HG03060 (cell line): Measurements from ENCODE around the gene PARK7.
"Not testable (repeated sequence)": the region's sequence is repeated elsewhere in the genome, so short reads cannot be mapped to it uniquely, and the experiment has no call there.

Experiments
- ATAC-seq: cut with Tn5 transposase; IDR thresholded peaks from one replicate; pipeline ENCODE4 v1.9.1; 2021; ENCODE audit warnings: low read depth, moderate number of reproducible peaks; ENCODE audit not compliant: unreplicated experiment

The PARK7 gene

DNA sequence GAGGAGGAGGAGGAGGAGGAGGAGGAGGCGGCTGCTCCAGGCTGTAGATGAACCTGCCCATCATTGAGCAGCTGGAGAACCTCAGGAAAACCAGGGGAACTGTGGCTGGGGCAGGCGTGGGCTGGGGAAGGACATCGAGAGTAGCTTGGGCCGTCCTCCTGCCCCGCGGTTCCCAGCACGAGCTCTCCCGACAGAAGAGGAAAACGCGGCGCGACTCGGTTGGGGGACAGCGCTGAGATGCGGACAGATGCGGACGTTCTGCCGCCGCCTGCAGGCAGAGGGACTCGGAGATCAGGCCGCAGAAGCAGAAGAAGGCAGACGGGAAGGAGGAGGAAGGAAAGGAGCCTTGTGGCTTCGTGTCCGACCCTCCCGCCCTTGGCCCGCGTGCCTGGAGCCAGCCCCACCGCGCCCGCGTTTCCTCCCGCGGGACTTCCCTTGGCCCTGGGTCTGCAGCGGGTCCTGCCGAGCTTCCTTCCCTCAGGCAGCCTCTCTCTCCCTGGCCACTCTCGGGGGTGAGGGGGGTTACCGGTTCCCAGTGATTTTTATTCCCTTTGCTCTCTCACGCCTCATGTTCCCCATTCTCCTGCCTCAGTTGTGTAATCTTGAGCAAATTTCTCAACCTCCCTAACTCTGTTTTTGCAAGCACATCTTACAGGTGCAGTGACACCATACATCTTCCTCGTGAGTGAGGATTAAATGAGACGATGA is 19.1 kb upstream of the PARK7 start:
- ATAC-seq, result no peak

DNA sequence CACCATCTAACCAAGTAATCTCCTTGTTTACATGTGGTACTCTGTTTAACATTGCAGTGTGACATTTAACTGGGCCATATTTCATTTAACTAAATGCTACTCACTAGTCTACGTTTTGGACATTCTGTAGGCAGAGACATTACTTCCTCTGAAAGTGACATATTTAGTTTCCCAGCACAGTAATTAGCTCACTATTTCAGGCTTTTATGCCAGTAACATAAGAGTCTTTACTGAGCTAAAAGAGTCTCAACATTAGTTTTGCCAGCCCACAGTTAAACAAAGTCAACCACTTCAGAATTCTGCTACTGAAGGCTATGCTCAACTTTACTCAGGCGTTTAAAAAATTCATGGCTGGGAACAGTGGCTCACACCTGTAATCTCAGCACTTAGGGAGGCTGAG is 18.3 kb upstream of the PARK7 start:
- ATAC-seq, result no peak

DNA sequence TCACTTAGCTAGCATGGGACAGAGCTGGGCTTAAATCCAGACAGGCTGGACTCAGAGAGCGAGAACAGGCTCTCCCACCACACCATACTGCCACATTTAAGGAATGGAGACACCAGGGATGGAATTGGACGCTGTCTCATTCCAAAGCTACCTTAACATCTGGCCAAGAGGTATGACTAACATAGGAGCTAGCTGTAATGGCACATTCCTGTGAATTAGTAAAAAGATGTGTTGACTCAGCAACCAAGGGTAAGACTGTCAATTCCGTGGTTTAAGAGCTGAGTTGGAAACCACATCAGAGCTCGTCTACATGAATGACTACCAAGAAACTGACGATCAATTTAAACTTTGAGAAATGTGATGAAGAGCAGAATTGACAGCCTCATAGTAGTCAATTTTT is 12.6 kb upstream of the PARK7 start:
- ATAC-seq, result no peak

DNA sequence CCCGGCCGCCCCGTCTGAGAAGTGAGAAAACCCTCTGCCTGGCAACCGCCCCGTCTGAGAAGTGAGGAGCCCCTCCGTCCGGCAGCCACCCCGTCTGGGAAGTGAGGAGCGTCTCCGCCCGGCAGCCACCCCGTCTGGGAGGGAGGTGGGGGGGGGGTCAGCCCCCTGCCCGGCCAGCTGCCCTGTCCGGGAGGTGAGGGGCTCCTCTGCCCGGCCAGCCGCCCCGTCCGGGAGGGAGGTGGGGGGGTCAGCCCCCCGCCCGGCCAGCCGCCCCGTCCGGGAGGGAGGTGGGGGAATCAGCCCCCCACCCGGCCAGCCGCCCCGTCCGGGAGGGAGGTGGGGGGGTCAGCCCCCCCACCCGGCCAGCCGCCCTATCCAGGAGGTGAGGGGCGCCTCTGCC is 8.7 kb upstream of the PARK7 start:
- not testable (repeated sequence) for ATAC-seq

DNA sequence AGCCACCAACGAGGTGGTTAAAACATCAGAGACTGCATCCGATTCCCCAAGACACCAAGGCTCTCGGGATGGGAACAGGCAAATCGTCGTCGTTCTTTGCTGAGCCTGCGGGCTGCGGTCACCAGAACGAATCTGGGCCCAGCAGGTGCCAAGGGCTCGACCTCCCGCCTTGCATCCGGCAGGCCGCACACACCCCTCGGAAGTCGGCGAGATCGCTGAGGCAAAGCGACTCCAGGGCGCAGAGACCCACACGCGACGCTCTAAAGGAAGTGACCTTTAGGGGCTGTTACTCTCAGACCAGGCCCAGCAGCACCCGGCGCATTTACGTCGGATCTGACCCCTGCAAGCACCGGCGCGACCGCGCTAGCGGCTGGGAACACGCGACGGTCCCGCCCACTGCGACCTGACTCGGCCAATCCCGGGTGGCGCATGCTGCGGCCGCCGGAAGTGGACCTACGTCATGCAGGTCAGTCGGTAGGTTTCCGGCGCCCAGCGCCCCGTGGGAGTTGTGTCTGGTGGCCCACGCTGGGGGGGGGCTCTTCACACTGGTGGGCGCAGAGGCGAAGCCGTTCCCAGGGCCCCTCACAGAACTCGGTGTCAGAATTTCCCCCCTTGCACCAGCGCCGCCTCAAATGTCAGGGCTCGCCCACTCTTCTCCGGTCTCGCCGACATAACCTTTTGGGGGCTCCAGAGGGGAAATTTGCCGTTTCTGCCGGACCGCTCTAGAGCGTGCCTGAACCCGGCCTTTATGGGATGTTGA is 7.5 kb upstream of the PARK7 start:
- ATAC-seq, result peak; percentile 87

DNA sequence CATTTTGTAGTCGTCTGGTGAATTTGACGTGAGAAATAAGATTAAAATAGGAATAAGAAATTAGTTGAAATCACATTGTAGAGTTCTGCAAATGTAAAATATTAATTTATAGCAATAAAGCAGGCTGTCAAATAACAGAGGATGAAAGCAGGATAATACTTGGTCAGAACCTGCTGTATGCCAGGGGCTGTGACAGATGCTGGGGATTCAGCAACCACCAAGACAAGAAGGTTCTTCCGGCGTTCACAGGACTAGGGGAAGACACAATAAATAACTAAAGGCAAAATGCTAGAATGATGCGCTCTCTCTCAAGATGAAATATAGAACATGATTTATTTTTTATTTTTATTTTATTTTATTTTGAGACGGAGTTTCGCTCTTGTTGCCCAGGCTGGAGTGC is 6.8 kb upstream of the PARK7 start:
- no peak for ATAC-seq

DNA sequence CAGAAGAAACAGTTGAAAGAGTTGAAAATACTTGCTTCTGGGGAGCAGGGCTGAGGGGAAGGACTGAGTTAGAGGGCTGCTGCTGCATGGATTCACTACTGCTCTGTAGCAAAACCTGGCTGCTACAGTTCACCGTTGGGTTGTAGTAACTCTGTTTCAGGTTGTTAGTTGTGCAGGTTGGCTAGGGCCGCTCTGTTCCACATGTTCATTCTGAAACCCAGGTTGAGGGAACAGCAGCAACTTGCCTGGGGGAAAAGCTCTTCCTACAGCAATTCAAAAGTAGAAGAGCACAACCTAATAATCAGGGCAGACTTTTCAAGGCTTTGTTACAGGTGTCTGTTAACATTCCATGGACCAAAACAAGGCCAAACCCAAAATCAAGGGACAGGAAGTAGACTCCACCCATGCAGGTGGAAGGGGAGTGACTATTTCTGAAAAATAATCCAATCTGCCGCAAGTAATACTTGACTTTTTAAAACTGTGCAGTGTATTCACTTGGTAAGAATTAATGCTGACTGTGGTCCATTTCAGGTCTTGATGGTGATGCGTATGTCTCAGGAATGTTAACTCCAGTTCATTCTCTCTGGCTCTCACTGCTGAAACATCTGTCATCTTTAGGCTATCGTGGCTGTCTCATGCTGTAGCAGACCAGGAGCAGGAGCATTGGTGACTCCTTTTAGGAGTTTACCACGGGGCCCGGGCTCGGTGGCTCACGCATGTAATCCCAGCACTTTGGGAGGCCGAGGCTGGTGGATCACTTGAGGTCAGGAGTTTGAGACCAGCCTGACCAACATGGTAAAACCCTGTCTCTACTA is 5.1 kb upstream of the PARK7 start:
- no peak for ATAC-seq

DNA sequence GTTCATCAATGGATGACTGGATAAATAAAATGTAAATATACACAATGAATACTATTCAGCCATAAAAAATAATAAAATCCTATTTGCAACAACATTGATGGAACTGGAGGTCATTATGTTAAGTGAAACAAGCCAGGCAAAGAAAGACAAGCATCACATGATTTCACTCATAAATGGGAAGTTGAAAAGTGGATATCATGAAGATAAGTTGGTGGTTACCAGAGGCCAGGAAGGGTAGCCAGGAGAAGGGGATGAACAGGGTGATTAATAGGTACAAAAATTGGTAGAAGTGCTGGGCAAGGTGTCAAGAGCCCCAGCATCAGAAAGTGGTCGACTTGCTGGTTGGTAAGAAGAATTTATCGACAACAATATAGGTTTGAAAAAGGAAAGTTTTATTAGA is 1.3 kb upstream of the PARK7 start:
- no peak for ATAC-seq

DNA sequence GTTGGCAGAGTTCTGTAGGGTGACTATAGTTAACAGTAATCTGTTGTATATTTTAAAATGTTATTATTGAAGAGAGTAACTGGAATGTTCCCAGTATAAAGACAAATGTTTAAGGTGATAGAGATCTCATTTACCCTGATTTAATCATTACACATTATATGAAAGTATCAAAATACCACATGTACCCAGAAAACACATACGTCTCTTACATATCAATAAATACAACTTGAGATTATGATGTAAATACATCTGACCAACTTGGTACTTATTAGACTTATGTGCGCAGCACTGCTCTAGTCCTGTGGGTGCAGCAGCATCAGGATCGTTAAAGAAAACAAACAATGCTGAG is 670 bp upstream of the PARK7 start:
- no peak for ATAC-seq

DNA sequence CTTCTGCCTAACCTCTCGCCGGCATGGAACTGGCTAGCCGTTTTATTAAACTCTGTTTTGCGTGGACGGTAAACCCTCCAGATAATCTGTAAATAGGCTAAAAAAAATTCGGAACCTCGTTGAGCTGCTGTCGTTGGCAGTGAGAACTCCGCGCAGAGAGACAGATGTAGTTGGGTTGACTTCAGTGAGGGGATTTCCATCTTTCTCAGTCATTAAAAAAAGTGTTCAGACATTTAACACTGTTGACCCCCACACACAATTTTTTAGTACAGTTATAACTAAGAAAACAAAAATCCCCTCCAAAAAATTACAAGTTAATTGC is 464 bp downstream of the PARK7 start:
- ATAC-seq, result peak; percentile 16

DNA sequence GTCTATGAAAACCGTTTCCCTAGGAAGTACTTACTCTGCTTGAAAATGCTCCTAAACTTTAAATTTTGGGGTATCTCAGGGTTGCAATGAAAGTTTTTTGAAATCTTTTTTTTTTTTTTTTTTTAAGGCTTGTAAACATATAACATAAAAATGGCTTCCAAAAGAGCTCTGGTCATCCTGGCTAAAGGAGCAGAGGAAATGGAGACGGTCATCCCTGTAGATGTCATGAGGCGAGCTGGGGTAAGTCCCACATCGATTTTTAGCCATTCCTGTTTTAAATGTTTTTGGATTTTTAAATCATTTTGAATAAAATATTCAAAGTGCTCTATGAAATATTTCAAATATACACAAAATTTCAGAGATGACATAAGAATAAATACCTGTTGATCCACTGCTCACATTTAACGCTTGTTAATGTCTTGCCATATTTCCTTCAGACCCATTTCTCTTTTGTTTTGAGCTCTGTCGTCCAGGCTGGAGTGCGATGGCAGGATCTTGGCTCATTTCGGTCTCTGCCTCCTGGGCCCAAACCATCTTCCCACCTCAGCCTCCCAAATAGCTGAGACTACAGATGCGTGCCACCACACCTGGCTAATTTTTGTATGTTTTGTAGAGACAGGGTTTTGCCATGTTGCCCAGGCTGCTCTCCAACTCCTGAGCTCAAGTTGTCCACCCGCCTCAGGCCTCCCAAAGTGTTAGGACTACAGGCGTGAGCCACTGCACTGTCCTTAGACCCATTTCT is 1.3 kb downstream of the PARK7 start:
- no peak for ATAC-seq

DNA sequence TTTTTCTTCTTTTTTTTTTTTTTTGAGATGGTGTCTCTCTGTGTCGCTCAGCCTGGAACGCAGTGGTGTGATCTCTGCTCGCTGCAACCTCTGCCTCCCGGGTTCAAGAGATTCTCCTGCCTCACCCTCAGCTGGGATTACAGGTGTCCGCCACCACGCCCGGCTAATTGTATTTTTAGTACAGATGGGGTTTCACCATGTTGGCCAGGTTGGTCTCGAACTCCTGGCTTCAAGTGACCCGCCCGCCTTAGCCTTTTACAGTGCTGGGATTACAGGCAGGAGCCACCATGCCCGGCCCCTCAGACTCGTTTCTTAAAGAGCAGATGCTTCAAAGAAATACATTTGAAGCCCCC is 1.8 kb downstream of the PARK7 start:
- ATAC-seq, result not testable (repeated sequence)

DNA sequence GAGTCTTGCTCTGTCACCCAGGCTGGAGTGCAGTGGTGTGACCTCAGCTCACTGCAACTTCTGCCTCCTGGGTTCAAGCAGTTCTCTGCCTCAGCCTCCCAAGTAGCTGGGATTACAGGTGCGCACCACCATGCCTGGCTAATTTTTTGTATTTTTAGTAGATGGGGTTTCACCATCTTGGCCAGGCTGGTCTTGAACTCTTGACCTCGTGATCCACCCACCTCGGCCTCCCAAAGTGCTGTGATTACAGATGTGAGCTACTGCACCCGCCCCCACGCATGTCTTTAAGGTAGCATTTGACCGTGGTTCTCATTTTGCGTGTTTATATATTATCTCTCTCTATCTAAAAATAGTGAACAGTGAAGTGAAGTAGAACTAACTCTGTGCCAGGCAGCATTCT is 2.3 kb downstream of the PARK7 start:
- ATAC-seq, result not testable (repeated sequence)

DNA sequence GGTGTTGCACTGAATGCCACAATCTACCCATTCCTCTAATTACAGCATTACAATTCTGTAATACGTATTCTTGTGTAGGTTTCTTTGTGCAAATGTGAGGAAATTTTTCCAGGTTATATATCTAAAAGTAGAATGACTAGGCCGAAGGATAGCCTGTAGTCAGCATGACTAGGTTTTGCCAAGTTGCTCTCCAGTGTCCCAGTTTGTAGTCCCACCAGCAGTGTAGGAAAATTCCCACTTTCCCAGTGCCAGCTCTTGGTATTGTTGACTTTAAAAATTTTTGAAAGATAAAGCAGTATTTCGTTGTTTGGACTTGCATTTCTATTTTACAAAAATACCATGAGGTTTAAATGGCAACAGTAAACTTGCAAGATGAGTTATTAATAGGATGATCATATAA is 3.0 kb downstream of the PARK7 start:
- no peak for ATAC-seq

DNA sequence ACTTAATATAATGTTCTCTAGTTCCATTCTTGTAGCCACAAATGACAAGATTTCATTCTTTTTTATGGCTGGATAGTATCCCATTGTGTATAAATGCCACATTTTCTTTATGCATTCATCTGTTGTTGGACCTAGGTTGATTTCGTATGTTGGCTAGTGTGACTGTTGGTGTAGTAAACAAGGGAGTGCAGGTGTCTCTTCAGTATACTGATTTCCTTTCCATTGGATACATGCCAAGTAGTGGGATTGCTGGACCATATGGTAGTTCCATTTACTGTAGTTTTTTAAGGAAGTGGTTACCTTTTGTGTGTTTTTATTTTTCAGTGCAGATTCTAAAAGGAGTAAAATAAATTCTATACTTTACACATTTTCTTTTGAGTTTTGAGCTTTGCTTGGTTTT is 5.7 kb downstream of the PARK7 start:
- ATAC-seq, result no peak

DNA sequence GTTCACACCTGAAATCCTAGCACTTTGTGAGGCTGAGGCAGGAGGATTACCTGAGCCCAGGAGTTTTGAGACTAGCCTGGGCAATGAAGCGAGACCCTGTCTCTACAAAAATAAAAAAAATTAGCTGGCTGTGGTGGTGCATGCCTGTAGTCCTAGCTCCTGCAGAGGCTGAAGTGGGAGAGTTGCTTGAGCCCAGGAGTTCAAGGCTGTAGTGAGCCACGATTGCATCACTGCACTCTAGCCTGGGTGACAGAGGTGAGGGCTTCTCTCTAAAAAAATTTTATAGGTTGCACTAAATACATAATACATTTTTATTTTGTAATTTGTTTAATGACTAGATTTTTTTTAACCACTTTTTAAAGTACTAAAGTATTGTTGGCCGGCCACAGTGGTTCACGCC is 6.1 kb downstream of the PARK7 start:
- ATAC-seq, result no peak

DNA sequence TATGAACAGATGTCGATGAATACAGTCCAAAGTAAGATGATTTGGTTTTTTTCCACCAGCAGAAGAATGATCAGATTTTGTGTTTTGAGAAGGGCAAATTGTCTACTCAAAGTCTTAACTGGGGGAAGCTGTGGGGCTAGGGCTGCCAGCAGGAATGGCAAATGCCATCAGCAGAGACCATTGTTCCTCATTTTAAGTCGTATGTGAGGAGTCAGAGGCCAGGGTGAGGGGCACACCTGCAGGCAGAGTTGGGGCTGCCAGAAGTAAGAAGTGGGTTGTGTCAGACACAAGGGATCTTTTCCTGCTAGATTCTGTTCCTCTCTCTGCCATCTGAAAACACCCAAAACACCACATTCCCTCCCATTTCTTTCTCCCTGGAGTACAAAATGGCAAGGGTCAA is 8.7 kb downstream of the PARK7 start:
- ATAC-seq, result no peak

DNA sequence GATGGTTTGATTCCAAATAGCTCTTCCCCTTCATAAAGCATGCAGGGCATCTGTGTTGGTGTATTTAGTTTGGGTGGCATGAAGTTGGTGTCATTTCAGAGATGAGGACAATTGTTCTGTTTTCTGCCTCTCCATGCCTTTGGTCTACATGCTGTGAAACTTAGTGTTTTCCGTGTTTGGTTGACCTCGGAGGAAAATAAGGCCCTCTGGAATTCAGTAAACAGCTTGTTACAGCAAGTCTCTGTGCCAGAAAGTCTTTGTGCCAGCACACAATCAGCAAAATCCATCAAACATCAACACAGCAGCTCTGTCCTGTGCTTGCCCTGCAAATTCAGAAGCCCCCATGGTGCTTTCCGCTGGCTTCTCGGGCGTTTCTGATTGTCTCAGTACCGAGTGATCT is 9.5 kb downstream of the PARK7 start:
- no peak for ATAC-seq

DNA sequence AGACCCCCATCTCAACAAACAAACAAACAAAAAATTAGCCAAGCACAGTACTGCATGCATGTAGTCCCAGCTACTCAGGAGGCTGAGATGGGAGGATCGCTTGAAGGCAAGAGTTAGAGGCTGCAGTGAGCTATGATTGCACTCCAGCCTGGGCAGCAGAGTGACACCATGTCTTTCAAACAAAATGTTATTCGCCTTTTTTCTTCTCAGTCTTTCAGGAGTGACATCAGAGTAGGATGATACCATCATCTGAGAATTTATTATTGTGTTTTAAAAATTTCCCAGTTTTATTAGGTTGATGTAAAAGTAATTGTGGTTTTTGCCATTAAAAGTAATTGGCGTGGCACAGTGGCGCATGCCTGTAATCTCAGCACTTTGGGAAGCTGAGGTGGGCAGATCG is 10.8 kb downstream of the PARK7 start:
- ATAC-seq, result no peak

DNA sequence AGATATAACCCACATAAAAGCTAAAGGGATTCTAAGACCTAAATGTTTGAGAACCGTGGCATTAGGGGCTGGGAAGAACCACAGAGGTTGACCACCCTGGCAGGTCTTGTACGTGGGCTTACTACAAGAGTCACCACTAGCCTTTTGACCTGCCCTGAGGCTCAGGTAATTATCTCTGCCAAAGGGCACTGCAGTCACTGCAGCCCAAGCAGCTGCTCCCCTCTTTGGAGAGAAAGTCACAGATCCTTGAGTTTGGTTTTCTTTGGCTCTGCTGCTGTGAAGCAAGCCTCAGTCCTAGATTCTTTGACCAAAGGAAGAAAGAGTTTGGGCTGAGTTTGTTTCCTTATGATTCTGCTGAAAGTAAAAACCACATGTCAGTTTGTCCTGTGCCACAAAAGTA is 11.6 kb downstream of the PARK7 start:
- no peak for ATAC-seq

DNA sequence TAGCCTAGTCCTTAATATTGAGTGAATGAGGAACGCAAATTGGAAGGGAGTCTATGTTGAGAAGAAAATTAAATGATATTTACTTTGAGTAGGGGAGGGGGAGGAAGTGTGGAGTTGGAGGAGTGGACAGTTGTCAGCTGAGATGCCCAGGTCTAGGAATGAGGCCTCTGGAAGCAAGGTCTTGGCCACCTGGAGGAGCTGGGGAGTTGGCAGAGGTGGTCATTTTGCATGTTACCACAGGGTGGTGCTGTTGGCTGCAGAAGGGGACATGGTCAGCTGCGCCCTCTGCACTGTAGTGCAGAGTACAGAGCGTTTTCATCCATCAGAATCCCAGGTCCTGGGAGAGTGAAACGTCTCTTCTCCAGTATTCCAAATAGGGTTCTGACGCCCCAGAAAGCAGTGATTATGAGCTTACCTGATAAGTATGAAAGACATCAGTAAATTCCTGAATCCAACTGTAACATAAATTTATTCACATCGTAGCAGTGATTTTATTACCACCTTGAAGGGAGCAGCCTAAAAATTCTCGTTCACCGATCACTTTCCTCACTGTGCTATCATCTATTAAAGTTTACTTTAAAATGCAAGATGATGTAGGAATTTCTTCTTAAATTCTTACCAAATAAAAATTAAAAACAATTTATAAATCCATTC is 13.8 kb downstream of the PARK7 start:
- no peak for ATAC-seq
